ENCODE results near the gene INPP5D. TPM values are rescaled to one million over a fixed set of nuclear protein-coding genes. Genes with fewer than 3 reads are reported as not detected.

INPP5D gene
- total RNA-seq, 1 donor = under 0.01 TPM

GRCh38 chr2:233082222-233082930 lies 22.2 kb downstream of the INPP5D start:
- H3K36me3 ChIP-seq (ENCODE audit: insufficient read depth, low read length) = no peaks in the 10 kb centered on the region
- no peaks in the 10 kb centered on the region for H3K9me3 ChIP-seq (ENCODE audit: low read depth, low read length)
- no peaks in the 10 kb centered on the region for H4K20me1 ChIP-seq (ENCODE audit: insufficient read depth, low read length)
- H2AFZ ChIP-seq (ENCODE audit: low read length) = no peak overlapping the region
- DNase-seq (ENCODE audit: insufficient read length, low spot score, missing footprints) = no peak
- H3K4me2 ChIP-seq (ENCODE audit: insufficient read depth, low read length) = no peak overlapping the region
- H3K27me3 ChIP-seq (ENCODE audit: insufficient read depth, low read length) = no peaks in the 10 kb centered on the region
- no peak for TF ChIP-seq CTCF (IDR thresholded peaks at IDR 0.05; ENCODE audit: extremely low read depth, low read depth, low read length)
- peaks cover 4% of the 10 kb centered on the region for H3K4me1 ChIP-seq (ENCODE audit: insufficient read depth, low read length)
- H3K27ac ChIP-seq (ENCODE audit: low read depth, low read length) = no peak overlapping the region
- H3K4me3 ChIP-seq (ENCODE audit: insufficient read depth, low read length) = no peak overlapping the region
- H3K79me2 ChIP-seq (ENCODE audit: insufficient read depth, low read length) = no peaks in the 10 kb centered on the region

- no peaks in the 10 kb centered on the region for H3K9me3 ChIP-seq (ENCODE audit: low read depth, low read length)
- no peaks in the 10 kb centered on the region for H3K27me3 ChIP-seq (ENCODE audit: insufficient read depth, low read length)
- no peak for DNase-seq (ENCODE audit: insufficient read length, low spot score, missing footprints)
- TF ChIP-seq CTCF (IDR thresholded peaks at IDR 0.05; ENCODE audit: extremely low read depth, low read depth, low read length) = no peak
- no peaks in the 10 kb centered on the region for H4K20me1 ChIP-seq (ENCODE audit: insufficient read depth, low read length)
- H3K36me3 ChIP-seq (ENCODE audit: insufficient read depth, low read length) = no peaks in the 10 kb centered on the region
- peaks cover 4% of the 10 kb centered on the region for H3K4me1 ChIP-seq (ENCODE audit: insufficient read depth, low read length)
- H3K27ac ChIP-seq (ENCODE audit: low read depth, low read length) = no peak overlapping the region
- H3K4me2 ChIP-seq (ENCODE audit: insufficient read depth, low read length) = no peak overlapping the region
- no peak overlapping the region for H3K4me3 ChIP-seq (ENCODE audit: insufficient read depth, low read length)
- H2AFZ ChIP-seq (ENCODE audit: low read length) = no peak overlapping the region
- no peaks in the 10 kb centered on the region for H3K79me2 ChIP-seq (ENCODE audit: insufficient read depth, low read length)
These were observed 23.0 kb downstream of the INPP5D start for GRCh38 chr2:233082931-233083755.

GRCh38 chr2:233083782-233084181 lies 23.6 kb downstream of the INPP5D start:
- Histone ChIP-seq H3K4me3 (ENCODE audit: insufficient read depth, low read length) (no peak overlapping the region), H3K27ac (ENCODE audit: low read depth, low read length) (no peak overlapping the region), H3K79me2 (ENCODE audit: insufficient read depth, low read length) (no peaks in the 10 kb centered on the region), H3K36me3 (ENCODE audit: insufficient read depth, low read length) (no peaks in the 10 kb centered on the region), H3K27me3 (ENCODE audit: insufficient read depth, low read length) (no peaks in the 10 kb centered on the region), H3K9me3 (ENCODE audit: low read depth, low read length) (no peaks in the 10 kb centered on the region), H3K4me1 (ENCODE audit: insufficient read depth, low read length) (peaks cover 4% of the 10 kb centered on the region), H3K4me2 (ENCODE audit: insufficient read depth, low read length) (no peak overlapping the region), H2AFZ (ENCODE audit: low read length) (no peak overlapping the region), H4K20me1 (ENCODE audit: insufficient read depth, low read length) (no peaks in the 10 kb centered on the region)
- no peak for TF ChIP-seq CTCF (IDR thresholded peaks at IDR 0.05; ENCODE audit: extremely low read depth, low read depth, low read length)
- no peak for DNase-seq (ENCODE audit: insufficient read length, low spot score, missing footprints)

- no peak overlapping the region for H3K27ac ChIP-seq (ENCODE audit: low read depth, low read length)
- TF ChIP-seq CTCF (IDR thresholded peaks at IDR 0.05; ENCODE audit: extremely low read depth, low read depth, low read length) = no peak
- no peak overlapping the region for H3K4me3 ChIP-seq (ENCODE audit: insufficient read depth, low read length)
- peaks cover 4% of the 10 kb centered on the region for H3K4me1 ChIP-seq (ENCODE audit: insufficient read depth, low read length)
- no peak overlapping the region for H2AFZ ChIP-seq (ENCODE audit: low read length)
- H3K9me3 ChIP-seq (ENCODE audit: low read depth, low read length) = no peaks in the 10 kb centered on the region
- no peaks in the 10 kb centered on the region for H4K20me1 ChIP-seq (ENCODE audit: insufficient read depth, low read length)
- no peak overlapping the region for H3K4me2 ChIP-seq (ENCODE audit: insufficient read depth, low read length)
- H3K27me3 ChIP-seq (ENCODE audit: insufficient read depth, low read length) = no peaks in the 10 kb centered on the region
- H3K36me3 ChIP-seq (ENCODE audit: insufficient read depth, low read length) = no peaks in the 10 kb centered on the region
- no peak for DNase-seq (ENCODE audit: insufficient read length, low spot score, missing footprints)
- H3K79me2 ChIP-seq (ENCODE audit: insufficient read depth, low read length) = no peaks in the 10 kb centered on the region
These were observed 24.3 kb downstream of the INPP5D start for GRCh38 chr2:233084488-233084887.
